ENCODE data around the gene COL23A1. TPM values are rescaled to one million over a fixed set of nuclear protein-coding genes. Genes with fewer than 3 reads are reported as not detected.
A peak's percentile ranks its signal among the peaks of the same experiment; 100 is the strongest.

The COL23A1 gene
- total and polyA plus RNA-seq, 5 donors from 2014 or later: not detected

GRCh38 chr5:178453224-178453623, 137.0 kb downstream of the COL23A1 start:
- Histone ChIP-seq H3K36me3 (ENCODE audit: control insufficient read depth, insufficient read depth, low read length) (no peaks in the 10 kb centered on the region), H3K4me1 (ENCODE audit: control insufficient read depth, insufficient read depth, low read length, poor library complexity, severe bottlenecking) (no peaks in the 10 kb centered on the region), H3K4me3 (ENCODE audit: low read depth, low read length) (no peak overlapping the region), H3K27ac (ENCODE audit: insufficient read depth, low read length, poor library complexity, severe bottlenecking) (no peak overlapping the region), H3K9me3 (ENCODE audit: control insufficient read depth in 2 of 2, low read length in 2 of 2) (no peaks in the 10 kb centered on the region), H3K27me3 (ENCODE audit: control insufficient read depth, insufficient read depth, low read length) (peaks cover 2% of the 10 kb centered on the region)
- H3K36me3 Mint-ChIP-seq: no peaks in the 10 kb centered on the region
- DNase-seq: no peak
- no peak for ATAC-seq (ENCODE audit: low read depth in 2 of 2)
- H3K4me1 Mint-ChIP-seq: no peaks in the 10 kb centered on the region
- H3K4me3 Mint-ChIP-seq: no peak overlapping the region
- H3K27me3 Mint-ChIP-seq: peaks cover 9% of the 10 kb centered on the region
- no peaks in the 10 kb centered on the region for H3K9me3 Mint-ChIP-seq
- no peak overlapping the region for H3K27ac Mint-ChIP-seq

DNA sequence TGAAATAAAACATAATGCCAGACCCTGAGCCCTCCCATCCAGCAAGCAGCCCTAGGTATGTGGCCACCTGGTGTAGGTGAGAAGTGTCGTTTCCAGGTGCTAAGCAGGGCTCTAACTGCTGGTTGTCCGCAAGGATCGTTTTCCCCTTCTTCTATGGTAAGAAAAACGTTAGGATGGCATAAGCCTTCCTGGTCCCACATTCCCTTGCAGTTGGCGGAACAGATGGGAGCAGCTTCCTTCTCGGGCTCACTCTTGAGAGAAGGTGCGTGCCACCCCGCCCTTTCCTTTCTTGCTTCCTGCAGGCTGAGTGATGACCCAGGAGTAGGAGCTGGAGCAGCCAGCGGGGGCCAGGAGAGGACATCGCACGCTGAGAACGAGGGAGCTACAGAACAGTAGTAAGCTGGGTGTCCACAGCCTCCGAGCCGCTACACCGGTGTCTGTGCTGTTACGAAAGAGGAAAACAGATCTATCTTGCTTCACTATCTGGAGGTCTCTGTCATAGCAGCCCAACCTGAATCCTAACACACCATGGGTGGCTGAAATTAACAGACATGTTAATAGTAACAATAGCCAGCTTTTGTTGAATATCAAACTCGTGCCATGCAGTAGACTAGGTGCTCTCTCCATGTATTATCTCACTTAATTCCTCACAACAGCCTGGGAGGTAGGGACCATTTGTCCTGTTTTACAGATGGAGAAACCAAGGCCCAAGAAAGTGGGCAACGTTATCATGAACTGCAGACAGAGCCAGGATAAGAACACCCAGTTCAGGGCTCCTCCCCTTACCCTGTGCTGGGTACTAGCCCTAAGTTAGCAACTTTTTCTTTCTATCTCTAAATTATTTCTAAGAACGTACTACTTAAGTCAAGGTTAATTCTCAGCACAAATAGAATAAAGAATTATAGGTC, 139.8 kb downstream of the COL23A1 start:
- Histone ChIP-seq H3K4me1 (ENCODE audit: control insufficient read depth, insufficient read depth, low read length, poor library complexity, severe bottlenecking) (no peaks in the 10 kb centered on the region), H3K36me3 (ENCODE audit: control insufficient read depth, insufficient read depth, low read length) (no peaks in the 10 kb centered on the region), H3K27ac (ENCODE audit: insufficient read depth, low read length, poor library complexity, severe bottlenecking) (no peak overlapping the region), H3K9me3 (ENCODE audit: control insufficient read depth in 2 of 2, low read length in 2 of 2) (no peaks in the 10 kb centered on the region), H3K4me3 (ENCODE audit: low read depth, low read length) (no peak overlapping the region), H3K27me3 (ENCODE audit: control insufficient read depth, insufficient read depth, low read length) (peaks cover 2% of the 10 kb centered on the region)
- Mint-ChIP-seq H3K27me3 (peaks cover 6% of the 10 kb centered on the region), H3K9me3 (peaks cover 0 to 2% (median 0%) of the 10 kb centered on the region in 7 donors), H3K4me1 (no peaks in the 10 kb centered on the region), H3K4me3 (no peak overlapping the region), H3K27ac (no peak overlapping the region), H3K36me3 (no peaks in the 10 kb centered on the region)
- ATAC-seq (ENCODE audit: low read depth in 2 of 2): no peak
- DNase-seq: no peak

- Mint-ChIP-seq H3K9me3 (peaks cover 0 to 2% (median 0%) of the 10 kb centered on the region in 7 donors), H3K27ac (no peak overlapping the region), H3K27me3 (peaks cover 13% of the 10 kb centered on the region), H3K36me3 (no peaks in the 10 kb centered on the region), H3K4me3 (no peak overlapping the region), H3K4me1 (no peaks in the 10 kb centered on the region)
- ATAC-seq (ENCODE audit: low read depth in 2 of 2): no peak
- DNase-seq: no peak
- Histone ChIP-seq H3K27ac (ENCODE audit: insufficient read depth, low read length, poor library complexity, severe bottlenecking) (no peak overlapping the region), H3K9me3 (ENCODE audit: control insufficient read depth in 2 of 2, low read length in 2 of 2) (no peaks in the 10 kb centered on the region), H3K4me1 (ENCODE audit: control insufficient read depth, insufficient read depth, low read length, poor library complexity, severe bottlenecking) (no peaks in the 10 kb centered on the region), H3K36me3 (ENCODE audit: control insufficient read depth, insufficient read depth, low read length) (no peaks in the 10 kb centered on the region), H3K27me3 (ENCODE audit: control insufficient read depth, insufficient read depth, low read length) (peaks cover 2% of the 10 kb centered on the region), H3K4me3 (ENCODE audit: low read depth, low read length) (no peak overlapping the region)
These were observed 140.8 kb downstream of the COL23A1 start for GRCh38 chr5:178449163-178450070.

DNA sequence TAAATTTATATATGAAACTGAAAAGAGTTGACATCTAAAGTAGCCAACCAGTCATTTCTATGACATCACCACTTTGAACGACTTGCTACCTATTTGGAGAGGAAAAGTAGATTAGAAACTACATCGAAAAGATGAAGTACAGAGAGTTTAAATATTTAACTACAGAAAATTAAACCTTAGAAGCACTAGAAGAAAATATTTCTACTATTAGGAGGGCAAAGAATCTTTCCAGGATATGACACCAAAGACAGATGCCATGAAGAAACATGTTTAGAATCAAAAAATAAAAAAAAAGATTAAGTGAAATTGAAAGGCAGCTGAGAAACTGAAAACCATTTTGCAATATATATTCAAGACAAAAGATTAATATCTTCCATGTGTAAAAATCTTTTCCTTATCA, 144.7 kb downstream of the COL23A1 start:
- H3K36me3 ChIP-seq (ENCODE audit: control insufficient read depth, insufficient read depth, low read length): no peaks in the 10 kb centered on the region
- no peak overlapping the region for H3K4me3 Mint-ChIP-seq
- DNase-seq (no peak), ATAC-seq (ENCODE audit: low read depth in 2 of 2) (no peak)
- H3K27ac Mint-ChIP-seq: no peak overlapping the region
- H3K4me3 ChIP-seq (ENCODE audit: low read depth, low read length): no peak overlapping the region
- peaks cover 0 to 2% (median 0%) of the 10 kb centered on the region in 4 donors for H3K4me1 Mint-ChIP-seq
- peaks cover 0 to 2% (median 0%) of the 10 kb centered on the region in 7 donors for H3K9me3 Mint-ChIP-seq
- no peaks in the 10 kb centered on the region for H3K9me3 ChIP-seq (ENCODE audit: control insufficient read depth in 2 of 2, low read length in 2 of 2)
- peaks cover 2% of the 10 kb centered on the region for H3K27me3 ChIP-seq (ENCODE audit: control insufficient read depth, insufficient read depth, low read length)
- H3K27ac ChIP-seq (ENCODE audit: insufficient read depth, low read length, poor library complexity, severe bottlenecking): no peak overlapping the region
- no peaks in the 10 kb centered on the region for H3K4me1 ChIP-seq (ENCODE audit: control insufficient read depth, insufficient read depth, low read length, poor library complexity, severe bottlenecking)
- H3K36me3 Mint-ChIP-seq: no peaks in the 10 kb centered on the region
- peaks cover 25% of the 10 kb centered on the region for H3K27me3 Mint-ChIP-seq

GRCh38 chr5:178442405-178443257, 147.6 kb downstream of the COL23A1 start:
- Histone ChIP-seq H3K9me3 (ENCODE audit: control insufficient read depth in 2 of 2, low read length in 2 of 2) (no peaks in the 10 kb centered on the region), H3K36me3 (ENCODE audit: control insufficient read depth, insufficient read depth, low read length) (no peaks in the 10 kb centered on the region), H3K27ac (ENCODE audit: insufficient read depth, low read length, poor library complexity, severe bottlenecking) (no peak overlapping the region), H3K27me3 (ENCODE audit: control insufficient read depth, insufficient read depth, low read length) (no peaks in the 10 kb centered on the region), H3K4me3 (ENCODE audit: low read depth, low read length) (no peak overlapping the region), H3K4me1 (ENCODE audit: control insufficient read depth, insufficient read depth, low read length, poor library complexity, severe bottlenecking) (no peaks in the 10 kb centered on the region)
- no peak for ATAC-seq (ENCODE audit: low read depth in 2 of 2)
- Mint-ChIP-seq H3K9me3 (peaks cover 0 to 2% (median 0%) of the 10 kb centered on the region in 7 donors), H3K36me3 (no peaks in the 10 kb centered on the region), H3K4me3 (no peak overlapping the region), H3K27ac (peak overlapping the region in 1 of 3 donors; percentile 36), H3K4me1 (peaks cover 0 to 2% (median 0%) of the 10 kb centered on the region in 4 donors), H3K27me3 (peaks cover 20% of the 10 kb centered on the region)
- DNase-seq: peak in 1 of 3 donors; percentile 25

GRCh38 chr5:178441486-178442270, 148.5 kb downstream of the COL23A1 start:
- Mint-ChIP-seq H3K4me3 (no peak overlapping the region), H3K4me1 (peaks cover 0 to 2% (median 0%) of the 10 kb centered on the region in 4 donors), H3K9me3 (no peaks in the 10 kb centered on the region), H3K36me3 (no peaks in the 10 kb centered on the region), H3K27ac (no peak overlapping the region), H3K27me3 (peaks cover 23% of the 10 kb centered on the region)
- Histone ChIP-seq H3K4me1 (ENCODE audit: control insufficient read depth, insufficient read depth, low read length, poor library complexity, severe bottlenecking) (no peaks in the 10 kb centered on the region), H3K27me3 (ENCODE audit: control insufficient read depth, insufficient read depth, low read length) (no peaks in the 10 kb centered on the region), H3K4me3 (ENCODE audit: low read depth, low read length) (no peak overlapping the region), H3K27ac (ENCODE audit: insufficient read depth, low read length, poor library complexity, severe bottlenecking) (no peak overlapping the region), H3K9me3 (ENCODE audit: control insufficient read depth in 2 of 2, low read length in 2 of 2) (no peaks in the 10 kb centered on the region), H3K36me3 (ENCODE audit: control insufficient read depth, insufficient read depth, low read length) (no peaks in the 10 kb centered on the region)
- DNase-seq: no peak
- no peak for ATAC-seq (ENCODE audit: low read depth in 2 of 2)

All from CD4-positive, CD25-positive, alpha-beta regulatory T cell (primary cell).